NCI-H2227 (cell line): ENCODE measurements around the gene SCAI.
"Not testable (repeated sequence)": the region's sequence is repeated elsewhere in the genome, so short reads cannot be mapped to it uniquely, and the experiment has no call there.

Source experiments
- DNase-seq: peaks from one replicate; lab custom pipeline; 2025; ENCODE audit not compliant: unreplicated experiment; lab: John Stamatoyannopoulos, UW

The SCAI gene

DNA sequence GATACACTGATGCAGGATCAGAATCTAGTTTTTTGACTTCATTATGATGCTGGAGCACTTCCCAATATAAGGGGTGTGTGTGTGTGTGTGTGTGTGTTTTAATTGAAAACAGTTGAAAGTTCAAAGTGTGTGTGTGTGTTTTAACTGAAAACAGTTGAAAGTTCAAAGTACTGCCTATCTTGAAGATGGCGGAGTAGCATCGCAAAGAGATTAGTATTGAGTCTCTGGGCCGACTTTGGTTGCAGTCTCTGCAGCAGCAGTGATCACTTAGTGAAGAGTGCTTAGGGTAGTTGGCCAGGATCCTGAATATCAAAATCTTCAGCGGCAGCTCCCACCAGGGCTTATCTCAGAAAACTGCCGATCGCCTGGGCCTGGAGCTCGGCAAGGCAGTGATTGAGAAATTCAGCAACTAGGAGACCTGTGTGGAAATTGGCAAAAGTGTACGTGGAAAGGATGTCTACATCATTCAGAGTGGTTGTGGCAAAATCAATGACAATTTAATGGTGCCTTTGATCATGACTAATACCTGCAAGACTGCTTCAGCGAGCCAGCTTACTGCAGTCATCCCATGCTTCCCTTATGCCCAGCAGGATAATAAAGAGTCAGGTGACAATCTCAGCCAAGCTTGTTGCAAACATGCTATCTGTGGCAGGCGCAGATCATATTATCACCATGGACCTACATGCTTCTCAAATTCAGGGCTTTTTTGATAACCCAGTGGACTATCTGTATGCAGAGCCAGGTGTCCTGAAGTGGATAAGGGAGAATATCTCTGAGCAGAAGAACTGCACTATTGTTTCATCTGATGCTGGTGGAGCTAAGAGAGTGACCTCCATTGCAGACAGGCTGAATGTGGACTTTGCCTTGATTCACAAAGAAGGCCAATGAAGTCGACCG, 7.3 kb upstream of the SCAI start:
- no peak for DNase-seq

- no peak for DNase-seq
Observed at GRCh38 chr9:125147401-125147951, 4.1 kb upstream of the SCAI start.

DNA sequence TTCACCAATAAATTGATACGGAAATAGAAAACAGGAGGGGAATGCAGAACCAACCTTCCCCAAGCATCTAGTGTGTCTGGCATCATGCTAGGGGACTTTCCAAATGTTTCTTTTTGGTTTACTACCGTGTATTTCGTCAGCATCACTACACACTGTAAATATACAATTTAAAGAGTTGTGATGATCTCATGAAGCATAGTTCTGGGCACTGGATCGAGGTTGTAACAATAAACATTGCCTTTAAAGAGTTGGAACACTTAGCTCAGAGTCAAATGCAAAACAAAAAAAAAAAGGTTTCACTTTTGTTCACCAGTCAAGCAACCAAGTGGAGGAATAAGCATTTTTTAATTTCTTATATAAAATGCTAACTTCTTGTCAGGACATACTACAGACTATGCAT, 2.9 kb upstream of the SCAI start:
- DNase-seq = no peak

- no peak for DNase-seq
Observed at GRCh38 chr9:125145425-125145824, 2.1 kb upstream of the SCAI start.

GRCh38 chr9:125142560-125143376, 560 bp downstream of the SCAI start:
- DNase-seq = no peak

- no peak for DNase-seq
Observed at GRCh38 chr9:125141751-125142150, 1.6 kb downstream of the SCAI start.

GRCh38 chr9:125141251-125141650, 2.1 kb downstream of the SCAI start:
- no peak for DNase-seq

DNA sequence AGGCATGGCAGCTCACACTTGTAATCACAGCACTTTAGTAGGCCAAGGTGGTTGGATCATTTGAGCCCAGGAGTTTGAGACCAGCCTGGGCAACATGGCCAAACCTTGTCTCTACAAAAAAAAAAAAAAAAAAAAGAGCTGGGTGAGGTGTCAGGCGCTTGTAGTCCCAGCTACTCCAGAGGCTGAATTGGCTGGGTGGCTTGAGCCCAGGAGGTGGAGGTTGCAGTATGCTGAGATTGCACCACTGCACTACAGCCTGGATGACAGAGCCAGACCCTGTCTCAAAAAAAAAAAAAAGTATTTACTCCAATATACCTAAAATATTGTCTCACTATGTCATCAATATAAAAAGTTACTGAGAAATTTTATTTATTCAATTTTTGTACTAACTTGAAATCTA, 2.8 kb downstream of the SCAI start:
- DNase-seq = no peak

GRCh38 chr9:125137200-125137599, 6.1 kb downstream of the SCAI start:
- DNase-seq = no peak

- DNase-seq = no peak
Observed at GRCh38 chr9:125134976-125135375, 8.4 kb downstream of the SCAI start.

- DNase-seq = no peak
Observed at GRCh38 chr9:125133403-125134329, 9.7 kb downstream of the SCAI start.

- no peak for DNase-seq
Observed at GRCh38 chr9:125131778-125132177, 11.6 kb downstream of the SCAI start.

GRCh38 chr9:125126019-125126746, 17.1 kb downstream of the SCAI start:
- DNase-seq = no peak

DNA sequence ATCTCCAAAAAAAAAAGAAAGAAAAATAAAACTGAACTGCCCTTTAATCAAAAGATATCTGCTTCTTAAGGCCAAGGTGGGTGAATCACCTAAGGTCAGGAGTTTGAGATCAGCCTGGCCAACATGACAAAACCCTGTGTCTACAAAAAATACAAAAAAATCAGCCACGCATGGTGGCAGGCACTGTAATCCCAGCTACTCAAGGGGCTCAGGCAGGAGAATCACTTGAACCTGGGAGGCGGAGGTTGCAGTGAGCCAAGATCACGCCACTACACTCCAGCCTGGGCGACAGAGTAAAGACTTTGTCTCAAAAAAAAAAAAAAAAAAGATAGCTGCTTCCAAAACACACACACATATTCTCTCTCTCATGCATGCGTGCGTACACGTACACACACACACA, 17.8 kb downstream of the SCAI start:
- DNase-seq = no peak

DNA sequence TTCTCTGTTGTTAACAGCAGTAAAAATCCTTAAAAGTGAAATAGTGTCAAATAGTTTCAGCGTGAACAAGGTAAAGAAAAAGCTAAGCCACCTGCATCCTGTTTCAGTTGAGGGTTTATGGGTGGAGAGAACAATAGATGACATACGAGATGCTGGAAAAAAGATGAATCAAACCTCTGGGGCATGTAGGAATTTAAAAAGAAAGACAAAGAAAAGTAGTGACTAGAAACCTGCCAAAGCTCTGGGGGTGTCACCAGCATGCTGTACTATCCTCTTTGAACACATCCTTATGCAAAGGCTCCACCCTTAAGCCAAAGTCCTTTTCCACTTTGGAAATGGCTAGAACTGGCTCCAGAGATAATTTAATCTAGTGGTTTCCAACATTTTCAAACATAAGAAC, 22.2 kb downstream of the SCAI start:
- no peak for DNase-seq

GRCh38 chr9:125119643-125120286, 23.6 kb downstream of the SCAI start:
- no peak for DNase-seq

DNA sequence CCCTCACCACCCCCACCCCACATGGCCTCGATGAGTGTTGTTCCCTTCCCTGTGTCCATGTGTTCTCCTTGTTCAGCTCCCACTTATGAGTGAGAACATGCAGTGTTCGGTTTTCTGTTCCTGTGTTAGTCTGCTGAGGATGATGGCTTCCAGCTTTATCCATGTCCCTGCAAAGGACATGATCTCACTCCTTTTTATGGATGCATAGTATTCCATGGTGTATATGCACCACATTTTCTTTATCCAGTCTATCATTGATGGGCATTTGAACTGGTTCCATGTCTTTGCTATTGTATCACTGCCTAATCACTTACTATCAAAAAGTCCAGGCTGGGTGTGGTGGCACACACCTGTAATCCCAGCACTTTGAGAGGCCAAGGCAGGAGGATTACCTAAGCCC, 24.6 kb downstream of the SCAI start:
- not testable (repeated sequence) for DNase-seq

- DNase-seq = not testable (repeated sequence)
Observed at GRCh38 chr9:125114503-125114902, 28.8 kb downstream of the SCAI start.

GRCh38 chr9:125110464-125110863, 32.9 kb downstream of the SCAI start:
- no peak for DNase-seq

DNA sequence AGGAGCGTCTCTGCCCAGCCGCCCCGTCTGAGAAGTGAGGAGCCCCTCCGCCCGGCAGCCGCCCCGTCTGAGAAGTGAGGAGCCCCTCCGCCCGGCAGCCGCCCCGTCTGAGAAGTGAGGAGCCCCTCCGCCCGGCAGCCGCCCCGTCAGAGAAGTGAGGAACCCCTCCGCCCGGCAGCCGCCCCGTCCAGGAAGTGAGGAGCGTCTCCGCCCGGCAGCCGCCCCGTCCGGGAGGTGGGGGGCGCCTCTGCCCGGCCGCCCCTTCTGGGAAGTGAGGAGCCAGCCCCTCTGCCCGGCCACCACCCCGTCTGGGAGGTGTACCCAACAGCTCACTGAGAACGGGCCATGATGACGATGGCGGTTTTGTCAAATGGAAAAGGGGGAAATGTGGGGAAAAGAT, 34.8 kb downstream of the SCAI start:
- DNase-seq = not testable (repeated sequence)
